HEK293 (cell line): ENCODE data around the gene C22orf39.

Experiments
- CTCF ChIA-PET: fragments of 350-600 bp; formaldehyde crosslinking; extraction: SDS; loops from one replicate; lab custom pipeline; 2021; ENCODE audit warnings: antibody characterized with exemption; lab: Yijun Ruan, JAX
- POLR2A ChIA-PET: fragments of 300-600 bp; formaldehyde crosslinking; extraction: SDS; loops from one replicate; lab custom pipeline; 2020; ENCODE audit warnings: antibody characterized with exemption, inconsistent platforms; lab: Yijun Ruan, JAX
- H3K27ac ChIP-seq: fragments of 200-500 bp; sonication (Bioruptor generic); 2 replicates; pipeline ENCODE4 v1.5.1; 2014; ENCODE audit warnings: low read depth, low read length, control low read depth, inconsistent platforms; ENCODE audit errors: extremely low read depth
- H3K36me3 ChIP-seq, 2 experiments: fragments of 200-500 bp in 1 of 2; sonication (Bioruptor generic) in 1 of 2; 1 replicate in 1 of 2; 2 replicates in 1 of 2; pipeline ENCODE4 v1.5.1; 2014 to 2017; ENCODE audit warnings: inconsistent platforms in 2 of 2, low read length in 2 of 2; ENCODE audit not compliant: control insufficient read depth in 2 of 2, insufficient read depth in 1 of 2
- H3K4me1 ChIP-seq: fragments of 200-500 bp; sonication (Bioruptor generic); 2 replicates; pipeline ENCODE4 v1.5.1; 2014; ENCODE audit warnings: mild to moderate bottlenecking, low read length, inconsistent platforms; ENCODE audit not compliant: control insufficient read depth, insufficient read depth
- H3K4me3 ChIP-seq: 2 replicates; pipeline ENCODE4 v1.5.1; 2011; ENCODE audit warnings: low read depth, mild to moderate bottlenecking, control low read depth, low read length, moderate library complexity
- H3K9me3 ChIP-seq: fragments of 200-500 bp; sonication (Bioruptor generic); 2 replicates; pipeline ENCODE4 v1.5.1; 2014; ENCODE audit warnings: low read depth, low read length, inconsistent platforms; ENCODE audit not compliant: control insufficient read depth, insufficient read depth
- EGR2 ChIP-seq: fragments of 450-650 bp; formaldehyde crosslinking; IDR thresholded peaks from 2 replicates; pipeline ENCODE4 v1.5.1; 2016; ENCODE audit warnings: low read depth, missing biosample characterization, missing genetic modification characterization
- GLIS2 ChIP-seq: fragments of 450-650 bp; formaldehyde crosslinking; IDR thresholded peaks from 2 replicates; pipeline ENCODE4 v1.5.1; 2016; ENCODE audit warnings: missing biosample characterization, missing genetic modification characterization
- HOXC10 ChIP-seq: sonication (generic); formaldehyde crosslinking; IDR thresholded peaks from 2 replicates; pipeline ENCODE4 v1.8.1; 2023; ENCODE audit warnings: mild to moderate bottlenecking, missing genetic modification reagents
- IKZF3 ChIP-seq: fragments of 450-650 bp; IDR thresholded peaks from 2 replicates; pipeline ENCODE4 v1.5.0; 2018; ENCODE audit warnings: missing biosample characterization, mild to moderate bottlenecking, missing genetic modification characterization, moderate library complexity
- KLF1 ChIP-seq: fragments of 450-650 bp; formaldehyde crosslinking; IDR thresholded peaks from 2 replicates; pipeline ENCODE4 v1.5.1; 2016; ENCODE audit warnings: missing biosample characterization, missing genetic modification characterization
- KLF10 ChIP-seq: fragments of 450-650 bp; IDR thresholded peaks from 2 replicates; pipeline ENCODE4 v1.5.1; 2018; ENCODE audit warnings: missing biosample characterization, mild to moderate bottlenecking, missing genetic modification characterization
- PBX3 ChIP-seq: sonication (generic); formaldehyde crosslinking; IDR thresholded peaks from 2 replicates; pipeline ENCODE4 v1.8.1; 2022; ENCODE audit warnings: mild to moderate bottlenecking, moderate library complexity, missing genetic modification reagents
- SALL2 ChIP-seq: fragments of 450-650 bp; formaldehyde crosslinking; IDR thresholded peaks from 2 replicates; pipeline ENCODE4 v1.5.0; 2017; ENCODE audit warnings: missing biosample characterization, mild to moderate bottlenecking, missing genetic modification characterization, borderline replicate concordance
- SP3 ChIP-seq: fragments of 450-650 bp; formaldehyde crosslinking; IDR thresholded peaks from 2 replicates; pipeline ENCODE4 v1.5.1; 2016; ENCODE audit warnings: missing biosample characterization, missing genetic modification characterization
- WT1 ChIP-seq: fragments of 450-650 bp; formaldehyde crosslinking; IDR thresholded peaks from 2 replicates; pipeline ENCODE4 v1.5.1; 2016; ENCODE audit warnings: missing biosample characterization, missing genetic modification characterization
- YY1 ChIP-seq: fragments of 450-650 bp; formaldehyde crosslinking; IDR thresholded peaks from 2 replicates; pipeline ENCODE4 v1.5.1; 2018; ENCODE audit warnings: missing biosample characterization, missing genetic modification characterization
- ZBTB1 ChIP-seq: fragments of 450-650 bp; formaldehyde crosslinking; IDR thresholded peaks from 2 replicates; pipeline ENCODE4 v1.5.1; 2016; ENCODE audit warnings: missing biosample characterization, missing genetic modification characterization
- ZBTB48 ChIP-seq: fragments of 450-650 bp; formaldehyde crosslinking; IDR thresholded peaks from 2 replicates; pipeline ENCODE4 v1.5.1; 2016; ENCODE audit warnings: missing biosample characterization, missing genetic modification characterization
- ZBTB8A ChIP-seq: fragments of 450-650 bp; formaldehyde crosslinking; IDR thresholded peaks from 2 replicates; pipeline ENCODE4 v1.5.1; 2016; ENCODE audit warnings: missing biosample characterization, missing genetic modification characterization
- ZFP37 ChIP-seq: fragments of 450-650 bp; formaldehyde crosslinking; IDR thresholded peaks from 2 replicates; pipeline ENCODE4 v1.5.1; 2016; ENCODE audit warnings: missing biosample characterization, missing genetic modification characterization
- ZNF138 ChIP-seq: fragments of 450-650 bp; formaldehyde crosslinking; IDR thresholded peaks from 2 replicates; pipeline ENCODE4 v1.5.1; 2016; ENCODE audit warnings: missing biosample characterization, missing genetic modification characterization, borderline replicate concordance
- ZNF19 ChIP-seq: fragments of 450-650 bp; formaldehyde crosslinking; IDR thresholded peaks from 2 replicates; pipeline ENCODE4; 2016; ENCODE audit warnings: missing biosample characterization, missing genetic modification characterization, low read depth
- ZNF221 ChIP-seq: fragments of 450-650 bp; formaldehyde crosslinking; IDR thresholded peaks from 2 replicates; pipeline ENCODE4 v1.5.1; 2017; ENCODE audit warnings: missing biosample characterization, missing genetic modification characterization, borderline replicate concordance
- ZNF335 ChIP-seq: fragments of 450-650 bp; formaldehyde crosslinking; conservative IDR thresholded peaks from 2 replicates; pipeline ENCODE4 v1.5.1; 2016; ENCODE audit warnings: missing biosample characterization, missing genetic modification characterization
- ZNF37A ChIP-seq: fragments of 450-650 bp; IDR thresholded peaks from 2 replicates; pipeline ENCODE4 v1.5.1; 2018; ENCODE audit warnings: missing biosample characterization, missing genetic modification characterization
- ZNF449 ChIP-seq: fragments of 450-650 bp; formaldehyde crosslinking; IDR thresholded peaks from 2 replicates; pipeline ENCODE4 v1.5.1; 2017; ENCODE audit warnings: missing biosample characterization, mild to moderate bottlenecking, missing genetic modification characterization, moderate library complexity
- ZNF521 ChIP-seq: fragments of 450-650 bp; formaldehyde crosslinking; IDR thresholded peaks from 2 replicates; pipeline ENCODE4 v1.5.1; 2017; ENCODE audit warnings: missing biosample characterization, mild to moderate bottlenecking, missing genetic modification characterization
- ZNF549 ChIP-seq: fragments of 450-650 bp; IDR thresholded peaks from 2 replicates; pipeline ENCODE4 v1.5.1; 2018; ENCODE audit warnings: missing biosample characterization, missing genetic modification characterization, mild to moderate bottlenecking, inconsistent platforms, moderate library complexity
- ZNF561 ChIP-seq: fragments of 450-650 bp; IDR thresholded peaks from 2 replicates; pipeline ENCODE4 v1.5.1; 2018; ENCODE audit warnings: missing biosample characterization, missing genetic modification characterization, borderline replicate concordance
- ZNF596 ChIP-seq: fragments of 450-650 bp; IDR thresholded peaks from 2 replicates; pipeline ENCODE4 v1.5.0; 2018; ENCODE audit warnings: missing biosample characterization, mild to moderate bottlenecking, missing genetic modification characterization, moderate library complexity
- ZNF623 ChIP-seq: fragments of 450-650 bp; formaldehyde crosslinking; IDR thresholded peaks from 2 replicates; pipeline ENCODE4 v1.5.1; 2016; ENCODE audit warnings: missing biosample characterization, missing genetic modification characterization
- ZNF639 ChIP-seq: fragments of 450-650 bp; formaldehyde crosslinking; IDR thresholded peaks from 2 replicates; pipeline ENCODE4 v1.5.1; 2016; ENCODE audit warnings: missing biosample characterization, missing genetic modification characterization
- ZNF654 ChIP-seq: fragments of 450-650 bp; formaldehyde crosslinking; IDR thresholded peaks from 2 replicates; pipeline ENCODE4 v1.5.1; 2016; ENCODE audit warnings: low read depth, missing biosample characterization, missing genetic modification characterization
- ZNF704 ChIP-seq: fragments of 450-650 bp; formaldehyde crosslinking; IDR thresholded peaks from 2 replicates; pipeline ENCODE4 v1.5.1; 2016; ENCODE audit warnings: missing biosample characterization, missing genetic modification characterization
- ZNF830 ChIP-seq: fragments of 450-650 bp; IDR thresholded peaks from 2 replicates; pipeline ENCODE4 v1.5.0; 2018; ENCODE audit warnings: missing biosample characterization, missing genetic modification characterization, low read depth, mild to moderate bottlenecking, moderate library complexity
- ZSCAN18 ChIP-seq: fragments of 450-650 bp; formaldehyde crosslinking; IDR thresholded peaks from 2 replicates; pipeline ENCODE4 v1.5.1; 2016; ENCODE audit warnings: missing biosample characterization, missing genetic modification characterization

C22orf39 gene

DNA sequence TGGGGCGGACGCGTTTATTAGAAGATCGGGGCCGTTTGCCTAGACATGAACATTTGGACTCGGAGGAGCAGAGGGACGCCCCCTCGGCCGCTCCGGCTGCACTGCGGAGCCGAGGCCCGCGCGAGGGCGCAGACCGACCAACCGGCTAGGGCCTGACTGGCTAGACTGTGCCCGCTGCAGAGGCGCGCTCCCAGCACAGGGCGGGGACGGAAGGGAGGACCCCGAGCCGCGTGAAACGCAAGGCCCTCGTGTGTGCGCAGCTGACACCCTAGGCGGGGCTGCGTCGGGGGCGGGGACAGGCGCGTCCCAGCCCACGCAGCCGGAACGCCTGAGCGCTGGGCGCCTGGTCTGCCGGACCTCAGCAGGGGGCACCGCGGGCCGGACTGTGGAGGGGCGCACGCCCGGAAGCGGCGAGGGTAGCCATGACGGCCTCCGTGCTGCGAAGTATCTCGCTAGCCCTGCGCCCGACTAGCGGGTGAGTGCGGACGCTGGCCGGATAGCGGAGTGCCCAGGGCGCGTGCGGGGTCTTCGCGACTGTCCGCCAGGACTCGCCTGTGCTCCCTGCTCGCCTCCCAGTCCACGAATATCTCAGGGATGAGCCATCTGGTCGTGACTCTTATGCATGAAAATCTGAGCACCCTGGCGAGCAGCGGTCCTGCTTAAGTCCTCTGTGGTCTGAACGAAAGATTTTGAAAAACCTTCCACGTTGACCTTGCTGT, 15.2 kb downstream of the C22orf39 start, which contains the start of gene MRPL40 (continued):
- TF ChIP-seq ZNF549 (tag by site-specific recombination) = no peak; the same call in 1 of the 2 replicates
- TF ChIP-seq ZBTB48 (tag by site-specific recombination) = peak; percentile 85
- TF ChIP-seq KLF1 (tag by site-specific recombination) = peak; percentile 97
- TF ChIP-seq ZNF654 = no peak
- TF ChIP-seq SP3 (tag by site-specific recombination) = peak; percentile 89
- TF ChIP-seq ZNF623 (tag by site-specific recombination) = no peak; the same call in 1 of the 2 replicates
- TF ChIP-seq ZNF138 (tag by site-specific recombination) = no peak
- peak; percentile 58; the same call in 1 of the 2 replicates for TF ChIP-seq IKZF3
- TF ChIP-seq ZNF449 (tag by site-specific recombination) = peak; percentile 74
- TF ChIP-seq EGR2 = peak; percentile 94
- no peak for TF ChIP-seq ZNF521 (tag by site-specific recombination)
- no peak for TF ChIP-seq ZNF37A (tag by site-specific recombination)
- peak; percentile 93 for TF ChIP-seq ZNF335
- TF ChIP-seq ZFP37 (tag by site-specific recombination) = peak; percentile 97
- TF ChIP-seq PBX3 = peak; percentile 87; the same call in 1 of the 2 replicates
- TF ChIP-seq ZNF639 (tag by site-specific recombination) = no peak
- no peak for TF ChIP-seq ZNF221 (tag by site-specific recombination)
- TF ChIP-seq WT1 = peak; percentile 78
- no peak; the same call in 1 of the 2 replicates for TF ChIP-seq ZBTB1 (tag by site-specific recombination)
- no peak for TF ChIP-seq SALL2 (tag by site-specific recombination)

DNA sequence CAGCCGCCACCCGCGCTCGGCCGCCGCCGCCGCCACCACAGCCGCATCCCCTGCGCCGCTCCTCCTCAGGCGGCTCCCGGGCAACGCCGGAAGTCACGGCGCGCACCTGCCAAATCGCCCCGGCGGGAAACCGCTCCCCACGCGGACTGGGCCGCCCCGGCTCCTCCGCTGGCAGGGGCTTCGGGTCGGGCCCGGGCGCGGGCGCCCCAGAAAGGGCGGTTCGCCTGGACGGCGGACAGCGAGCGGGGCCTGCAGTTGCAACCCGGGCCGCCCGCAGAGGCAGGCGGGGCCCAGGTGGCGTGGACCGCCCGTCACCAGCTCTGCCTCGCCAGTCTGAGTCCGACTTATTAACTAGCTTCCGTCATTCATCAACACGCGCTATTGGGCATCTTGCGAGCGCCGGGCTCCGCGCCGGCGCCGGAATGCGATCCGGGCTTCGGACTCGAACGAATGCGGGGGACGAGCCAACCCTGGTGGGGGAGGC, 15.8 kb downstream of the C22orf39 start, which contains the start of gene HIRA:
Gene HIRA, minus strand, starts transcription at position 85 of the 484 bp plus-strand sequence. CDS start 257 bp downstream, outside the sequence.
- H3K36me3 ChIP-seq = peaks cover 3 to 45% of the 10 kb centered on the region in 2 experiments; a peak in 2 of 3 replicates
- no peaks in the 10 kb centered on the region for H3K9me3 ChIP-seq
- peak within 1 kb of the TSS; percentile 90 for H3K4me3 ChIP-seq
- peak within 1 kb of the TSS; percentile 67 for H3K27ac ChIP-seq
- POLR2A ChIA-PET = interaction anchor here (0.6 to 3.7 kb wide), 11 partner anchors 11 to 258 kb away, joined by 3 to 22 read pairs (median 4); partner anchors contain the start of genes C22orf39, CDC45, SLC25A1 and UFD1
- H3K4me1 ChIP-seq = no peaks in the 10 kb centered on the region; the same call in 1 of the 2 replicates
- CTCF ChIA-PET = interaction anchor here (0.6 kb wide), 1 partner anchor 250 kb away, joined by 3 read pairs; no protein-coding TSS in a partner anchor
- TF ChIP-seq ZNF830 (tag by site-specific recombination) (no peak), ZNF561 (tag by site-specific recombination) (0 out of 2 replicates have a peak, but pooled peaks have one; percentile 59), ZNF37A (tag by site-specific recombination) (peak; percentile 73), HOXC10 (CRISPR knock-in tag) (0 out of 2 replicates have a peak, but pooled peaks have one; percentile 22), ZBTB8A (peak; percentile 97), IKZF3 (no peak), ZNF19 (no peak), ZNF596 (tag by site-specific recombination) (0 out of 2 replicates have a peak, but pooled peaks have one; percentile 29), ZNF704 (tag by site-specific recombination) (peak; percentile 26; the same call in 1 of the 2 replicates), GLIS2 (tag by site-specific recombination) (no peak), YY1 (peak; percentile 66; the same call in 1 of the 2 replicates), KLF10 (tag by site-specific recombination) (peak; percentile 21; the same call in 1 of the 2 replicates), ZSCAN18 (tag by site-specific recombination) (peak; percentile 60; the same call in 1 of the 2 replicates)
